Measurements from ENCODE around the gene WWC2.

- TF ChIP-seq, protein P1, sequence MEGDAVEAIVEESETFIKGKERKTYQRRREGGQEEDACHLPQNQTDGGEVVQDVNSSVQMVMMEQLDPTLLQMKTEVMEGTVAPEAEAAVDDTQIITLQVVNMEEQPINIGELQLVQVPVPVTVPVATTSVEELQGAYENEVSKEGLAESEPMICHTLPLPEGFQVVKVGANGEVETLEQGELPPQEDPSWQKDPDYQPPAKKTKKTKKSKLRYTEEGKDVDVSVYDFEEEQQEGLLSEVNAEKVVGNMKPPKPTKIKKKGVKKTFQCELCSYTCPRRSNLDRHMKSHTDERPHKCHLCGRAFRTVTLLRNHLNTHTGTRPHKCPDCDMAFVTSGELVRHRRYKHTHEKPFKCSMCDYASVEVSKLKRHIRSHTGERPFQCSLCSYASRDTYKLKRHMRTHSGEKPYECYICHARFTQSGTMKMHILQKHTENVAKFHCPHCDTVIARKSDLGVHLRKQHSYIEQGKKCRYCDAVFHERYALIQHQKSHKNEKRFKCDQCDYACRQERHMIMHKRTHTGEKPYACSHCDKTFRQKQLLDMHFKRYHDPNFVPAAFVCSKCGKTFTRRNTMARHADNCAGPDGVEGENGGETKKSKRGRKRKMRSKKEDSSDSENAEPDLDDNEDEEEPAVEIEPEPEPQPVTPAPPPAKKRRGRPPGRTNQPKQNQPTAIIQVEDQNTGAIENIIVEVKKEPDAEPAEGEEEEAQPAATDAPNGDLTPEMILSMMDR (conservative IDR thresholded peaks at IDR 0.05) = no peak
- TF ChIP-seq ZFX (IDR thresholded peaks at IDR 0.05) = no peak
Measured at GRCh38 chr4:183345261-183345660, 246.2 kb downstream of the WWC2 start.

Measured in C4-2B (cell line).